Kidney capillary endothelial cell (primary cell): Measurements from ENCODE around the gene NDUFS7.

Experiments
- DNase-seq: peaks from one replicate; pipeline ENCODE4 v3.0.0-alpha.2; 2018; ENCODE audit warnings: low spot score

The NDUFS7 gene

GRCh38 chr19:1383312-1384084, at the start of gene NDUFS7:
Gene NDUFS7 (plus strand): TSS chr19:1383907. CDS start chr19:1383927, 20 bp downstream.
- DNase-seq = peak; percentile 92

- no peak for DNase-seq
Observed at GRCh38 chr19:1336079-1336684, 47.5 kb upstream of the NDUFS7 start.

GRCh38 chr19:1340681-1341469, 42.8 kb upstream of the NDUFS7 start:
- no peak for DNase-seq

- DNase-seq = no peak
Observed at GRCh38 chr19:1343041-1343440, 40.7 kb upstream of the NDUFS7 start.

GRCh38 chr19:1349211-1349610, 34.5 kb upstream of the NDUFS7 start:
- DNase-seq = no peak

GRCh38 chr19:1350867-1351266, 32.8 kb upstream of the NDUFS7 start:
- DNase-seq = no peak

- DNase-seq = no peak
Observed at GRCh38 chr19:1351381-1351851, 32.3 kb upstream of the NDUFS7 start.

- DNase-seq = no peak
Observed at GRCh38 chr19:1353144-1353543, 30.6 kb upstream of the NDUFS7 start.

GRCh38 chr19:1354970-1355567, 28.6 kb upstream of the NDUFS7 start:
- no peak for DNase-seq

GRCh38 chr19:1355568-1356507, 27.9 kb upstream of the NDUFS7 start:
- DNase-seq = no peak

GRCh38 chr19:1356508-1356865, 27.2 kb upstream of the NDUFS7 start:
- DNase-seq = no peak

- DNase-seq = no peak
Observed at GRCh38 chr19:1357531-1358109, 26.1 kb upstream of the NDUFS7 start.

GRCh38 chr19:1360126-1360817, 23.4 kb upstream of the NDUFS7 start:
- no peak for DNase-seq

GRCh38 chr19:1360818-1361461, 22.8 kb upstream of the NDUFS7 start:
- no peak for DNase-seq

GRCh38 chr19:1361601-1362386, 21.9 kb upstream of the NDUFS7 start:
- peak; percentile 78 for DNase-seq

GRCh38 chr19:1362387-1363257, 21.1 kb upstream of the NDUFS7 start:
- no peak for DNase-seq

- no peak for DNase-seq
Observed at GRCh38 chr19:1363599-1363998, 20.1 kb upstream of the NDUFS7 start.
